HG02763 (cell line): ENCODE measurements around the gene LRIG1.

Source experiments
- ATAC-seq: cut with Tn5 transposase; IDR thresholded peaks from one replicate; pipeline ENCODE4 v1.9.1; 2021; ENCODE audit warnings: mild to moderate bottlenecking, moderate library complexity; ENCODE audit not compliant: unreplicated experiment

The LRIG1 gene

GRCh38 chr3:66394019-66394752 lies 106.6 kb downstream of the LRIG1 start:
- ATAC-seq = peak; percentile 74

- no peak for ATAC-seq
These were observed 107.4 kb downstream of the LRIG1 start for GRCh38 chr3:66393333-66394005.

- no peak for ATAC-seq
These were observed 107.9 kb downstream of the LRIG1 start for GRCh38 chr3:66392966-66393332.

- no peak for ATAC-seq
These were observed 108.3 kb downstream of the LRIG1 start for GRCh38 chr3:66392512-66392911.

GRCh38 chr3:66390013-66390412 lies 110.8 kb downstream of the LRIG1 start:
- peak; percentile 25 for ATAC-seq

GRCh38 chr3:66386925-66387650 lies 113.7 kb downstream of the LRIG1 start:
- peak; percentile 39 for ATAC-seq

- peak; percentile 82 for ATAC-seq
These were observed 114.6 kb downstream of the LRIG1 start for GRCh38 chr3:66386011-66386924.

GRCh38 chr3:66385066-66385465 lies 115.8 kb downstream of the LRIG1 start:
- ATAC-seq = no peak

GRCh38 chr3:66383998-66384745 lies 116.7 kb downstream of the LRIG1 start:
- no peak for ATAC-seq

- ATAC-seq = no peak
These were observed 117.8 kb downstream of the LRIG1 start for GRCh38 chr3:66383023-66383422.

- ATAC-seq = no peak
These were observed 118.7 kb downstream of the LRIG1 start for GRCh38 chr3:66382142-66382541.

GRCh38 chr3:66381626-66382025 lies 119.2 kb downstream of the LRIG1 start:
- no peak for ATAC-seq

GRCh38 chr3:66380200-66380932 lies 120.5 kb downstream of the LRIG1 start:
- no peak for ATAC-seq

- ATAC-seq = no peak
These were observed 121.3 kb downstream of the LRIG1 start for GRCh38 chr3:66379565-66379964.

GRCh38 chr3:66378256-66378655 lies 122.6 kb downstream of the LRIG1 start:
- ATAC-seq = no peak

- no peak for ATAC-seq
These were observed 123.0 kb downstream of the LRIG1 start for GRCh38 chr3:66377800-66378199.

- ATAC-seq = no peak
These were observed 124.3 kb downstream of the LRIG1 start for GRCh38 chr3:66376568-66376967.

GRCh38 chr3:66372681-66373350 lies 128.0 kb downstream of the LRIG1 start:
- ATAC-seq = no peak

- no peak for ATAC-seq
These were observed 129.4 kb downstream of the LRIG1 start for GRCh38 chr3:66371432-66371831.
